OCI-LY7 (cell line): ENCODE data around the gene ALPK3. TPM values are rescaled to one million over a fixed set of nuclear protein-coding genes. Genes with fewer than 3 reads are reported as not detected.

Experiments
- BruUV-seq: library from RNA; stranded (reverse); fragments of 400-500 nt; replicated peaks from 2 replicates; lab custom pipeline; 2021; lab: Mats Ljungman, UMichigan
- CTCF ChIA-PET: fragments of 300-600 bp; sonication (Branson Sonifier 250); formaldehyde crosslinking; loops from one replicate; lab custom pipeline; 2022; ENCODE audit warnings: antibody characterized with exemption; ENCODE audit not compliant: unreplicated experiment; lab: Charles Lee
- POLR2A ChIA-PET: fragments of 300-600 bp; sonication (Branson Sonifier 250); formaldehyde crosslinking; loops from one replicate; lab custom pipeline; 2022; ENCODE audit warnings: antibody characterized with exemption; lab: Charles Lee
- DNase-seq: peaks from one replicate; pipeline ENCODE4 v3.0.0-alpha.2; 2015; ENCODE audit warnings: low spot score
- H2AFZ ChIP-seq: fragments of 200-600 bp; sonication (generic), shearing (Covaris generic); 2 replicates; pipeline ENCODE4 v1.6.1; 2014; ENCODE audit warnings: mild to moderate bottlenecking, antibody characterized with exemption, low read length, moderate library complexity
- H3K27ac ChIP-seq: fragments of 200-600 bp; sonication (generic); 2 replicates; pipeline ENCODE4 v1.5.1; 2014; ENCODE audit warnings: mixed run types, low read depth, mild to moderate bottlenecking, moderate library complexity, low read length, inconsistent platforms; ENCODE audit not compliant: poor library complexity, severe bottlenecking
- H3K36me3 ChIP-seq: fragments of 200-600 bp; sonication (generic); 2 replicates; pipeline ENCODE4 v1.6.1; 2014; ENCODE audit warnings: mild to moderate bottlenecking, antibody characterized with exemption, low read length, moderate library complexity, mixed read lengths; ENCODE audit not compliant: insufficient read depth
- H3K4me1 ChIP-seq: fragments of 200-600 bp; sonication (generic); 2 replicates; pipeline ENCODE4 v1.5.1; 2014; ENCODE audit warnings: mild to moderate bottlenecking, low read length; ENCODE audit not compliant: insufficient read depth, poor library complexity, severe bottlenecking
- H3K4me2 ChIP-seq: fragments of 200-600 bp; sonication (generic); 2 replicates; pipeline ENCODE4 v1.6.1; 2014; ENCODE audit warnings: mild to moderate bottlenecking, low read length
- H3K4me3 ChIP-seq: fragments of 200-600 bp; sonication (generic); 2 replicates; pipeline ENCODE4 v1.5.1; 2014; ENCODE audit warnings: mild to moderate bottlenecking, low read depth, low read length; ENCODE audit not compliant: poor library complexity, severe bottlenecking
- H3K79me2 ChIP-seq: fragments of 200-600 bp; sonication (generic); 2 replicates; pipeline ENCODE4 v1.6.1; 2016; ENCODE audit warnings: low read depth, mild to moderate bottlenecking, low read length, moderate library complexity, mixed read lengths; ENCODE audit not compliant: insufficient read depth
- H3K9me2 ChIP-seq: fragments of 200-600 bp; sonication (generic); 2 replicates; pipeline ENCODE4 v1.6.1; 2016; ENCODE audit warnings: mild to moderate bottlenecking, low read length, mixed read lengths; ENCODE audit not compliant: insufficient read depth
- H3K9me3 ChIP-seq: fragments of 200-600 bp; sonication (generic); 2 replicates; pipeline ENCODE4 v1.6.1; 2014; ENCODE audit warnings: mild to moderate bottlenecking, mixed run types, low read length, mixed read lengths
- H4K20me1 ChIP-seq: fragments of 200-600 bp; sonication (generic); 2 replicates; pipeline ENCODE4 v1.6.1; 2014; ENCODE audit warnings: mild to moderate bottlenecking, antibody characterized with exemption, low read length, moderate library complexity, mixed read lengths; ENCODE audit not compliant: insufficient read depth
- EZH2phosphoT487 ChIP-seq: fragments of 200-600 bp; sonication (generic); IDR thresholded peaks from 2 replicates; pipeline ENCODE4 v1.6.1; 2018; ENCODE audit warnings: low read depth, borderline replicate concordance, mild to moderate bottlenecking, mixed run types, antibody characterized with exemption, low read length, moderate library complexity, mixed read lengths
- intact Hi-C: fragments of 100-400 bp; cut with micrococcal nuclease; formaldehyde crosslinking; loops from one replicate; pipeline ENCODE4 v1.10.0; 2022; ENCODE audit not compliant: unreplicated experiment
- total RNA-seq, 2 experiments: library from RNA; depleted of rRNA in 1 of 2; stranded (reverse); fragments of >200 nt in 1 of 2; shearing (Covaris generic) in 1 of 2; gene quantifications; 2 replicates each; pipeline ENCODE4 v1.2.3, GENCODE V29; 2014 to 2022
- TF ChIP-seq, protein P1 (sequence below): fragments of 200-600 bp; sonication (generic); conservative IDR thresholded peaks from 2 replicates; pipeline ENCODE4 v1.5.1; 2014; ENCODE audit warnings: mild to moderate bottlenecking, antibody characterized with exemption, low read length, moderate library complexity, mixed read lengths

ALPK3 gene
- total RNA-seq, 2 experiments from 2014 or later = 0.16 to 0.23 TPM

DNA sequence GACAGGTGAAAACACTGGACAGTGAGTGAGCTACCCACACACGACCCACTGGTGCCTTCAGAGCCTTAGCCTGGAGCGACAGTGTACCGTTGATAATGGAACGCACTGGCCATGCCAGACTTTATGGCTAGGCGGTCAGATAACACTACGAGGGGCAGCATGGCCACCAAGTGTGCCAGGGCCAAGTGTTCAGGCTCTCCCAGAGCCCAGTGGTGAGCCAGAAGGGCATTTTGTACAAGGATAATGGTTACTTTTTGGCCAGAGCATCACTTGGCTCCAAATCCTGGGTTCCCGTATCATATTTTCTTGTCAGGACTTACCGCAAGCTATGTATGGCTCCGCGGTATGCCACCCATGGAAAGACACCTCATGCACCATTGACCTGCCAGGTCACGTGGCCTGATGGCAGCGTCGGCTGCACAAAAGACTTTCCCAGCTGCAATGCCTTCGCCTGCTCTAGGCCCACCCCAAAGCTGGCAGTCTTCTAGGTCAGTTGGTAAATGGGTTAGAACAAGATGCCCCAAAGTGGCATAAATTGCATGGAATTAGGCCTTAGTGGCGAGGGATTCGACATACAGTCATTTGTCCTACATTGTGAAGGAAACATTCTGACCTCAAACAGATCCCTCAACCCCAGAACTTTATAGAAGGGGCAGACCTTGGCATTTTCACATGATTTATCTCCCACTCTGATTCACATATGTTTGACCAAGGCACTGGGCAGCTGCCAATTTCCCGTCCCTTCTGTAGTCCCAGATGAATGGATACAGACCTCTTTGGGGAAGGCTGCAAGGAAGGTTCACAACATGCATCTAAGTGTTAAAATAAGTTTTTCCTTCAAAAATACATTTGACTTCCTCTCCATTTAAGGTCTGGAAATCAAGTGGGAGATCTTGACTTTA, 55.1 kb downstream of the ALPK3 start:
- intact Hi-C loops = no loop called here
- no peaks in the 10 kb centered on the region for H3K79me2 ChIP-seq
- H3K9me3 ChIP-seq = no peaks in the 10 kb centered on the region
- H3K36me3 ChIP-seq = no peaks in the 10 kb centered on the region
- H2AFZ ChIP-seq = no peak overlapping the region
- H3K27ac ChIP-seq = no peak overlapping the region
- TF ChIP-seq EZH2phosphoT487 = no peak
- TF ChIP-seq, protein P1, sequence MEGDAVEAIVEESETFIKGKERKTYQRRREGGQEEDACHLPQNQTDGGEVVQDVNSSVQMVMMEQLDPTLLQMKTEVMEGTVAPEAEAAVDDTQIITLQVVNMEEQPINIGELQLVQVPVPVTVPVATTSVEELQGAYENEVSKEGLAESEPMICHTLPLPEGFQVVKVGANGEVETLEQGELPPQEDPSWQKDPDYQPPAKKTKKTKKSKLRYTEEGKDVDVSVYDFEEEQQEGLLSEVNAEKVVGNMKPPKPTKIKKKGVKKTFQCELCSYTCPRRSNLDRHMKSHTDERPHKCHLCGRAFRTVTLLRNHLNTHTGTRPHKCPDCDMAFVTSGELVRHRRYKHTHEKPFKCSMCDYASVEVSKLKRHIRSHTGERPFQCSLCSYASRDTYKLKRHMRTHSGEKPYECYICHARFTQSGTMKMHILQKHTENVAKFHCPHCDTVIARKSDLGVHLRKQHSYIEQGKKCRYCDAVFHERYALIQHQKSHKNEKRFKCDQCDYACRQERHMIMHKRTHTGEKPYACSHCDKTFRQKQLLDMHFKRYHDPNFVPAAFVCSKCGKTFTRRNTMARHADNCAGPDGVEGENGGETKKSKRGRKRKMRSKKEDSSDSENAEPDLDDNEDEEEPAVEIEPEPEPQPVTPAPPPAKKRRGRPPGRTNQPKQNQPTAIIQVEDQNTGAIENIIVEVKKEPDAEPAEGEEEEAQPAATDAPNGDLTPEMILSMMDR = no peak
- ChIA-PET CTCF (interaction anchor here (1.0 kb wide), 1 partner anchor 274 kb away, joined by 3 read pairs; no protein-coding TSS in a partner anchor), POLR2A (no interaction called here)
- no peaks in the 10 kb centered on the region for H3K4me1 ChIP-seq
- no peak overlapping the region for H3K4me2 ChIP-seq
- H4K20me1 ChIP-seq = no peaks in the 10 kb centered on the region
- no peak for DNase-seq
- H3K4me3 ChIP-seq = no peak overlapping the region
- BruUV-seq = no TSS peak
- H3K9me2 ChIP-seq = no peaks in the 10 kb centered on the region

DNA sequence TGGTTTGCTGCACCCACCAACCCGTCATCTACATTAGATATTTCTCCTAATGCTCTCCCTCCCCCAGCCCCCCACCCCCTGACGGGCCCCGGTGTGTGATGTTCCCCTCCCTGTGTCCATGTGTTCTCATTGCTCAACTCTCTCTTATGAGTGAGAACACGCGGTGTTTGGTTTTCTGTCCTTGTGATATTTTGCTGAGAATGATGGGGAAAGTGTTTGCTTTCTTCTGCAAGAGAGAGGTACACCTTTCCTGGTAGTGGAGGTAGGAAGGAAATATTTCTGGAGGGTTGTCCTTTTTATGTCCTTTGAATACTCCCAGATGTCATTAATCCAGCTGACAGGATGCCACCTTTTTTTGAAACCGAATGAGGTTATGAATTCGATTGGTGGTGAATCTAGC, 56.8 kb downstream of the ALPK3 start:
- Histone ChIP-seq H3K9me3 (no peaks in the 10 kb centered on the region), H3K4me1 (no peaks in the 10 kb centered on the region), H4K20me1 (no peaks in the 10 kb centered on the region), H3K36me3 (no peaks in the 10 kb centered on the region), H2AFZ (no peak overlapping the region), H3K27ac (no peak overlapping the region), H3K4me3 (no peak overlapping the region), H3K9me2 (no peaks in the 10 kb centered on the region), H3K79me2 (no peaks in the 10 kb centered on the region), H3K4me2 (no peak overlapping the region)
- TF ChIP-seq, protein P1 = no peak
- TF ChIP-seq EZH2phosphoT487 = no peak
- intact Hi-C loops = no loop called here
- BruUV-seq = no TSS peak
- no peak for DNase-seq
- CTCF ChIA-PET = no interaction called here
- POLR2A ChIA-PET = no interaction called here
